ENCODE data around the gene THAP7. TPM values are rescaled to one million over a fixed set of nuclear protein-coding genes. Genes with fewer than 3 reads are reported as not detected.
"Not testable (repeated sequence)": the region's sequence is repeated elsewhere in the genome, so short reads cannot be mapped to it uniquely, and the experiment has no call there.

THAP7 gene
- total RNA-seq, 1 donor from 2014 or later: 22.0 TPM

DNA sequence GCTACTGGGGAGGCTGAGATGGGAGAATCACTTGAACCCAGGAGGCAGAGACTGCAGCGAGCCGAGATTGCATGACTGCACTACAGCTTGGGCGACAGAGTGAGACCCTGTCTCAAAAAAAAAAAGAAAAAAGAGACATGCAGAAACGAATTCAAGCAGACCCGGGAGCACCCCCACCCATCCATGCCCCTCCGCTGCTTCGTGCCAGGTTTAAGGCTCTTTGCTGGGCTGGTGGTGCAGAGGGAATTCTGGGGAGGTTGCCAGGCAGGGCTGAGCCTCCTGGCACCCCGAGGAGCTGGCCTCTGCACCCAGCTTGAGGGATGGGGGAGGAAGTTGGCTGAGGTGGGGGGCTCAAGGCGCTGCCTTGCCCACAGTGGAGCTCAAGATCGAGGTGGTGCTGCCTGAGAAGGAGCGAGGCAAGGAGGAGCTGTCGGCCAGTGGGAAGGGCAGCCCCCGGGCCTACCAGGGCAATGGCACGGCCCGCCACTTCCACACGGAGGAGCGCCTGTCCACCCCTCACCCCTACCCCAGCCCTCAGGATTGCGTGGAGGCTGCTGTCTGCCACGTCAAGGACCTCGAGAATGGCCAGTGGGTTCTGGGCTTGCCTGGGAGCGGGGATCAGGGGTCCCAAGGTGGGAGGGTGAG, 28.9 kb downstream of the THAP7 start:
- Mint-ChIP-seq H3K4me1 (no peaks in the 10 kb centered on the region), H3K4me3 (no peak overlapping the region), H3K27me3 (ENCODE audit: low read depth) (peaks cover 5% of the 10 kb centered on the region), H3K27ac (no peak overlapping the region), H3K9me3 (no peaks in the 10 kb centered on the region), H3K36me3 (no peaks in the 10 kb centered on the region)
- no peak for DNase-seq (ENCODE audit: low spot score in 2 of 2, unreplicated experiment in 2 of 2)
- TF ChIP-seq, protein P1, sequence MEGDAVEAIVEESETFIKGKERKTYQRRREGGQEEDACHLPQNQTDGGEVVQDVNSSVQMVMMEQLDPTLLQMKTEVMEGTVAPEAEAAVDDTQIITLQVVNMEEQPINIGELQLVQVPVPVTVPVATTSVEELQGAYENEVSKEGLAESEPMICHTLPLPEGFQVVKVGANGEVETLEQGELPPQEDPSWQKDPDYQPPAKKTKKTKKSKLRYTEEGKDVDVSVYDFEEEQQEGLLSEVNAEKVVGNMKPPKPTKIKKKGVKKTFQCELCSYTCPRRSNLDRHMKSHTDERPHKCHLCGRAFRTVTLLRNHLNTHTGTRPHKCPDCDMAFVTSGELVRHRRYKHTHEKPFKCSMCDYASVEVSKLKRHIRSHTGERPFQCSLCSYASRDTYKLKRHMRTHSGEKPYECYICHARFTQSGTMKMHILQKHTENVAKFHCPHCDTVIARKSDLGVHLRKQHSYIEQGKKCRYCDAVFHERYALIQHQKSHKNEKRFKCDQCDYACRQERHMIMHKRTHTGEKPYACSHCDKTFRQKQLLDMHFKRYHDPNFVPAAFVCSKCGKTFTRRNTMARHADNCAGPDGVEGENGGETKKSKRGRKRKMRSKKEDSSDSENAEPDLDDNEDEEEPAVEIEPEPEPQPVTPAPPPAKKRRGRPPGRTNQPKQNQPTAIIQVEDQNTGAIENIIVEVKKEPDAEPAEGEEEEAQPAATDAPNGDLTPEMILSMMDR (IDR thresholded peaks at IDR 0.05; ENCODE audit: unreplicated experiment): no peak

DNA sequence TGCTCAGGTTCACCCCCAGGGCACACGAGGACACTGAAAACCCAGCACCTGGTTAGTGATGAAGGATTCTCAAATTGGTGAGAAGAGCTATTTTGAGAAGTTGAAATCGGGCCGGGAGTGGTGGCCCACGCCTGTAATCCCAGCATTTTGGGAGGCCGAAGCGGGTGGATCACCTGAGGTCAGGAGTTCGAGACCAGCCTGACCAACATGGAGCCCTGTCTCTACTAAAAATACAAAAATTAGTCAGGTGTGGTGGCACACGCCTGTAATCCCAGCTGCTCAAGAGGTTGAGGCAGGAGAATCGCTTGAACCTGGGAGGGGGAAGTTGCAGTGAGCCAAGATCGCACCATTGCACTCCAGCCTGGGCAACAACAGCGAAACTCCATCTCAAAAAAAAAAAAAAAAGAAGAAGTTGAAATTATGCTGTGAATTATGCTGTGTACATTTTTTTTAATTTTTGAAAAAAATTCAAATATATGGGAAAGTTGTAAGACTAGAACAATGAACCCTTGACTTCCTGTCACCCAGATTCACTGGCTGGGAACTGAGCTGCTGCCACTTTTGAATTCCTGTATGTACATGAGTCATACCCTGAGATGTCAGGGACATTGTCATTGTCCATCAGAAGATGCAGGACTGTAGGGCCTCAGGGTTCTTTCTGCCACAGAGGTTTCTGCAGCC, 29.8 kb downstream of the THAP7 start:
- not testable (repeated sequence) for H3K4me3 Mint-ChIP-seq; DNase-seq (ENCODE audit: low spot score in 2 of 2, unreplicated experiment in 2 of 2); H3K36me3 Mint-ChIP-seq; H3K4me1 Mint-ChIP-seq; H3K9me3 Mint-ChIP-seq; H3K27me3 Mint-ChIP-seq (ENCODE audit: low read depth); H3K27ac Mint-ChIP-seq

DNA sequence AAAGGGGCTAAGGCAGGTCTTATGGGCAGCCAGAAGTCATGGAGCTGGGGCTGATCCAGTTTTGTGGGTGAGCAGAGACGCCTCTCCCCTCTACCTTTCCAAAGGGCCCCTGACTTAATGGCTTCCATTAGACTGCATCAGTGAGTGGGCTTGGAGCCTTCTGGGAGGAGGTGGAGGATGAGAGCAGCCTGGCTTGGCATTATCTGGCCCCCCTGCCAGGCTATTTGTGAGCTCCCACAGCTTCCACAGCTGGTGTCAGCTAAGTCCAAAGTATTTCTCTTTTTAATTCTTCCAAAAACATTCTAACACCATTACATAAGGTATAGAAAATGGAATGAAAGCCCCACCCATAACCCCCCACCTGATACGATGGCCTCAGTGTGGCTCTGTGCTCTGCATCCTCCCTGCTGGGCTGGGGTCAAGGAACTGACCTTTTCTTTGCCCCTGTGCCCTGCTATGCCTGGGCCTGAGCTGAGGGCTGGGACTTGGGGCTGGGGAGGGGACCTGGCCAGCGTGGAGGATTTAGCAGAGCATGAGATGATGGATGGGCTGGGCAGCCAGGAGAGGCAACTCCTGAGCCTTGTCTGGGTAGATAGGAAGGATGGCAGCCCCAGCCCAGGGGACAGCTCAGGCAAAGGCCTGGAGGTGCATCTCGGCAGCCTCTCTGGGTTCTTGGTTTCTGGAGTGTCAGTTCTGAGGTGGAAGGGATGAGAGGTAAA, 30.8 kb downstream of the THAP7 start:
- Mint-ChIP-seq H3K9me3 (no peaks in the 10 kb centered on the region), H3K4me1 (no peaks in the 10 kb centered on the region), H3K4me3 (no peak overlapping the region), H3K27me3 (ENCODE audit: low read depth) (peaks cover 5% of the 10 kb centered on the region), H3K27ac (no peak overlapping the region), H3K36me3 (no peaks in the 10 kb centered on the region)
- no peak for DNase-seq (ENCODE audit: low spot score in 2 of 2, unreplicated experiment in 2 of 2)
- TF ChIP-seq, protein P1 (IDR thresholded peaks at IDR 0.05; ENCODE audit: unreplicated experiment): no peak

DNA sequence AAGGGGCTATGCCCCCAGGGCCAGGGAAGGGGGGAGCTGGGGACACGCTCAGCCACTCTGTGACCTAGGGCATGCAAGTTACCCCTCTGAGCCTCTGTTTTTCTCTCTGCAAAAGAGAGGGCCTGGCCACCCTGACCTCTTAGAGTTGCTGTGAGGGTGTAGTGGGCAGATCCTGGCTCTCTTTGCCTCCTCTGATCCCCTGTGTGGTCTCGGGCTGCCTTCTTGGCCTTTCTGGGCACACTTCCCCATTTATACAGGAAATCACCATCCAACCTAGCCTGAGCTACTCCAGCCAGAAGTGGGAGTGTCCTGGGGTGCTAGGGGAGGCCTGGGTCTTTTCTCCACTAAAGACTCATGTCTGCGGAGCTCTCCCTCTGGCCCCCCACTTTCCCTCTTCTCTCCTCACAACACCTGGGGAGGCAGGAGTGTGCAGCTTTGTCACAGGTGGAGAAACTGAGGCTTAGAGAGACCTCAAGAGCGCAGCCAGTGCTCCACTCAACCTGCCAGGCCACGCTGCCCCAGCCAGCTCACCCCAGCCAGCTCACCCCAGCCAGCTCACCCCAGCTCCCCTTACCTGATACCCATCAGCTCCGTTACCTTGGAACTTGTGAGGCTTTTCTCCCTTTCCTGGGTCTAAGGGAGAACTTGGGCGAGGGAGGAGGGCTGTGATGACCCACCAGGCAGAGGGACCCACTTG, 33.5 kb downstream of the THAP7 start:
- Mint-ChIP-seq H3K36me3 (no peaks in the 10 kb centered on the region), H3K27me3 (ENCODE audit: low read depth) (peaks cover 20% of the 10 kb centered on the region), H3K27ac (no peak overlapping the region), H3K9me3 (no peaks in the 10 kb centered on the region), H3K4me1 (peaks cover 6% of the 10 kb centered on the region), H3K4me3 (no peak overlapping the region)
- TF ChIP-seq, protein P1 (IDR thresholded peaks at IDR 0.05; ENCODE audit: unreplicated experiment): no peak
- no peak for DNase-seq (ENCODE audit: low spot score in 2 of 2, unreplicated experiment in 2 of 2)

DNA sequence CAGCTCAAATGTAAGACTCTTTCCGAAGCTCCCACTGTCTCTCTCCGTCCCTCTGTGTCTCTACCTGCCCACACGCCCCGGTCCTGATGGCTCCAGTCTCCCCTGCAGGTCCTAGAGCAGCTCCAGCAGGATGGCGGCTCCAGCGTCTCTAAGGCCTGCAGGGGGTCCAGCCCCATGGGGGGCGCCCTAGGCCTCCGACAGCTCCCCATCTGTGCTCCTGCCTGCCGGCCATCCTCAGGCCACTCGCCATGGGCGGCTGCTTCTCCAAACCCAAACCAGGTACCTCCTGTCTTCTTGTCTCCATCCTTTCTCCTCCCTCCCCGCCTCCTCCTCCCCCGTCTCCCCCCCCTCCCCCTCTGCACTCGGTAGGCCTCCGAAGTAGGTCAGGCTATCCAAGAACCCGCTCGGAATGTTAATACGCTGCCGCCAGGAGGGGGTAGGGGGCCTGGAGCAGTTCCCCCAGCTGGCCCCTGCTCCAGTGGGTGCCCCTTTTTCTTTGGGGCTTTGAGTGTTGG, 34.2 kb downstream of the THAP7 start:
- H3K9me3 Mint-ChIP-seq: no peaks in the 10 kb centered on the region
- H3K4me3 Mint-ChIP-seq: no peak overlapping the region
- H3K4me1 Mint-ChIP-seq: peaks cover 6% of the 10 kb centered on the region
- peaks cover 22% of the 10 kb centered on the region for H3K27me3 Mint-ChIP-seq (ENCODE audit: low read depth)
- no peaks in the 10 kb centered on the region for H3K36me3 Mint-ChIP-seq
- H3K27ac Mint-ChIP-seq: no peak overlapping the region
- no peak for DNase-seq (ENCODE audit: low spot score in 2 of 2, unreplicated experiment in 2 of 2)
- TF ChIP-seq, protein P1 (IDR thresholded peaks at IDR 0.05; ENCODE audit: unreplicated experiment): no peak
